GM12891 (cell line): ENCODE measurements around the gene SMG6.

ENCODE experiments used
- POLR2A ChIP-seq: IDR thresholded peaks from 2 replicates; pipeline ENCODE4 v1.6.1; 2011; ENCODE audit warnings: low read depth, low read length, control low read depth
- POLR2AphosphoS5 ChIP-seq: IDR thresholded peaks from 2 replicates; pipeline ENCODE4 v1.6.1; 2011; ENCODE audit warnings: low read depth, low read length, control low read depth
- SPI1 ChIP-seq: IDR thresholded peaks from 2 replicates; pipeline ENCODE4 v1.6.1; 2011; ENCODE audit warnings: low read depth, low read length, control low read depth
- TAF1 ChIP-seq: IDR thresholded peaks from 2 replicates; pipeline ENCODE4 v1.6.1; 2011; ENCODE audit warnings: low read depth, low read length, control low read depth

GRCh38 chr17:2061441-2061958 lies 242.1 kb downstream of the SMG6 start:
- TF ChIP-seq TAF1: no peak
- TF ChIP-seq POLR2A: peak; percentile 58; the same call in 1 of the 2 replicates
- TF ChIP-seq POLR2AphosphoS5: peak; percentile 87; the same call in 1 of the 2 replicates
- no peak for TF ChIP-seq SPI1
